GM12874 (cell line): ENCODE results near the gene ATXN1.

Source experiments
- CTCF ChIP-seq: IDR thresholded peaks from 2 replicates; pipeline ENCODE4 v1.5.1; 2011; ENCODE audit warnings: low read depth, mild to moderate bottlenecking, control low read depth, low read length, moderate library complexity; ENCODE audit not compliant: insufficient read depth

The ATXN1 gene

GRCh38 chr6:16769131-16769985 is 8.1 kb upstream of the ATXN1 start:
- TF ChIP-seq CTCF = no peak

GRCh38 chr6:16768477-16768830 is 7.2 kb upstream of the ATXN1 start:
- no peak for TF ChIP-seq CTCF

GRCh38 chr6:16767765-16768476 is 6.7 kb upstream of the ATXN1 start:
- TF ChIP-seq CTCF = no peak

- no peak for TF ChIP-seq CTCF
These were observed 5.8 kb upstream of the ATXN1 start for GRCh38 chr6:16766836-16767745.

- no peak for TF ChIP-seq CTCF
These were observed 4.8 kb upstream of the ATXN1 start for GRCh38 chr6:16766043-16766536.

- TF ChIP-seq CTCF = no peak
These were observed 4.0 kb upstream of the ATXN1 start for GRCh38 chr6:16765235-16765634.
